Measurements from ENCODE around the gene ADGRG6.
A peak's percentile ranks its signal among the peaks of the same experiment; 100 is the strongest.

ADGRG6 gene

GRCh38 chr6:142301651-142302391 lies at the start of gene ADGRG6:
Gene ADGRG6, plus strand, starts transcription at chr6:142302007. Its CDS starts 323 bp downstream, at chr6:142302330.
- Histone ChIP-seq H3K36me3 (ENCODE audit: control insufficient read depth in 2 of 2, insufficient read depth in 2 of 2, low read length in 2 of 2) (no peaks in the 10 kb centered on the region), H3K9ac (ENCODE audit: low read depth in 1 of 2, low read length in 2 of 2) (peak within 1 kb of the TSS; percentile 47 to 72), H3K9me3 (ENCODE audit: control insufficient read depth in 2 of 2, low read length in 2 of 2) (no peaks in the 10 kb centered on the region), H3K27ac (ENCODE audit: low read depth in 2 of 2, low read length in 2 of 2) (peak within 1 kb of the TSS; percentile 35 to 59), H3K27me3 (ENCODE audit: control insufficient read depth in 2 of 2, insufficient read depth in 2 of 2, low read length in 2 of 2) (peaks cover 0 to 3% of the 10 kb centered on the region in 2 donors), H3K4me1 (ENCODE audit: control insufficient read depth in 2 of 2, insufficient read depth in 2 of 2, low read length in 2 of 2) (peaks cover 0 to 9% of the 10 kb centered on the region in 2 donors), H3K4me3 (ENCODE audit: low read length in 2 of 2) (peak within 1 kb of the TSS; percentile 71 to 83)

GRCh38 chr6:142254513-142254912 lies 47.3 kb upstream of the ADGRG6 start:
- H3K27ac ChIP-seq (ENCODE audit: low read depth in 2 of 2, low read length in 2 of 2): no peak overlapping the region
- no peak overlapping the region for H3K9ac ChIP-seq (ENCODE audit: low read depth in 1 of 2, low read length in 2 of 2)
- no peaks in the 10 kb centered on the region for H3K36me3 ChIP-seq (ENCODE audit: control insufficient read depth in 2 of 2, insufficient read depth in 2 of 2, low read length in 2 of 2)
- no peaks in the 10 kb centered on the region for H3K9me3 ChIP-seq (ENCODE audit: control insufficient read depth in 2 of 2, low read length in 2 of 2)
- H3K4me1 ChIP-seq (ENCODE audit: control insufficient read depth in 2 of 2, insufficient read depth in 2 of 2, low read length in 2 of 2): no peaks in the 10 kb centered on the region
- H3K4me3 ChIP-seq (ENCODE audit: low read length in 2 of 2): no peak overlapping the region
- H3K27me3 ChIP-seq (ENCODE audit: control insufficient read depth in 2 of 2, insufficient read depth in 2 of 2, low read length in 2 of 2): no peaks in the 10 kb centered on the region

GRCh38 chr6:142255785-142256184 lies 46.0 kb upstream of the ADGRG6 start:
- Histone ChIP-seq H3K4me3 (ENCODE audit: low read length in 2 of 2) (no peak overlapping the region), H3K27ac (ENCODE audit: low read depth in 2 of 2, low read length in 2 of 2) (no peak overlapping the region), H3K4me1 (ENCODE audit: control insufficient read depth in 2 of 2, insufficient read depth in 2 of 2, low read length in 2 of 2) (no peaks in the 10 kb centered on the region), H3K36me3 (ENCODE audit: control insufficient read depth in 2 of 2, insufficient read depth in 2 of 2, low read length in 2 of 2) (no peaks in the 10 kb centered on the region), H3K27me3 (ENCODE audit: control insufficient read depth in 2 of 2, insufficient read depth in 2 of 2, low read length in 2 of 2) (no peaks in the 10 kb centered on the region), H3K9ac (ENCODE audit: low read depth in 1 of 2, low read length in 2 of 2) (no peak overlapping the region), H3K9me3 (ENCODE audit: control insufficient read depth in 2 of 2, low read length in 2 of 2) (no peaks in the 10 kb centered on the region)

GRCh38 chr6:142258305-142258704 lies 43.5 kb upstream of the ADGRG6 start:
- Histone ChIP-seq H3K4me3 (ENCODE audit: low read length in 2 of 2) (no peak overlapping the region), H3K36me3 (ENCODE audit: control insufficient read depth in 2 of 2, insufficient read depth in 2 of 2, low read length in 2 of 2) (no peaks in the 10 kb centered on the region), H3K9me3 (ENCODE audit: control insufficient read depth in 2 of 2, low read length in 2 of 2) (no peaks in the 10 kb centered on the region), H3K9ac (ENCODE audit: low read depth in 1 of 2, low read length in 2 of 2) (no peak overlapping the region), H3K27ac (ENCODE audit: low read depth in 2 of 2, low read length in 2 of 2) (no peak overlapping the region), H3K4me1 (ENCODE audit: control insufficient read depth in 2 of 2, insufficient read depth in 2 of 2, low read length in 2 of 2) (no peaks in the 10 kb centered on the region), H3K27me3 (ENCODE audit: control insufficient read depth in 2 of 2, insufficient read depth in 2 of 2, low read length in 2 of 2) (no peaks in the 10 kb centered on the region)

GRCh38 chr6:142258757-142259156 lies 43.0 kb upstream of the ADGRG6 start:
- H3K27ac ChIP-seq (ENCODE audit: low read depth in 2 of 2, low read length in 2 of 2): no peak overlapping the region
- H3K9ac ChIP-seq (ENCODE audit: low read depth in 1 of 2, low read length in 2 of 2): no peak overlapping the region

GRCh38 chr6:142260748-142261147 lies 41.1 kb upstream of the ADGRG6 start:
- no peaks in the 10 kb centered on the region for H3K36me3 ChIP-seq (ENCODE audit: control insufficient read depth in 2 of 2, insufficient read depth in 2 of 2, low read length in 2 of 2)
- H3K4me3 ChIP-seq (ENCODE audit: low read length in 2 of 2): no peak overlapping the region
- H3K9me3 ChIP-seq (ENCODE audit: control insufficient read depth in 2 of 2, low read length in 2 of 2): no peaks in the 10 kb centered on the region
- no peak overlapping the region for H3K27ac ChIP-seq (ENCODE audit: low read depth in 2 of 2, low read length in 2 of 2)
- no peak overlapping the region for H3K9ac ChIP-seq (ENCODE audit: low read depth in 1 of 2, low read length in 2 of 2)
- no peaks in the 10 kb centered on the region for H3K4me1 ChIP-seq (ENCODE audit: control insufficient read depth in 2 of 2, insufficient read depth in 2 of 2, low read length in 2 of 2)
- no peaks in the 10 kb centered on the region for H3K27me3 ChIP-seq (ENCODE audit: control insufficient read depth in 2 of 2, insufficient read depth in 2 of 2, low read length in 2 of 2)

More at GRCh38 chr6:142258757-142259156, 43.0 kb upstream of the ADGRG6 start:
- Histone ChIP-seq H3K27me3 (ENCODE audit: control insufficient read depth in 2 of 2, insufficient read depth in 2 of 2, low read length in 2 of 2) (no peaks in the 10 kb centered on the region), H3K4me3 (ENCODE audit: low read length in 2 of 2) (no peak overlapping the region), H3K9me3 (ENCODE audit: control insufficient read depth in 2 of 2, low read length in 2 of 2) (no peaks in the 10 kb centered on the region), H3K4me1 (ENCODE audit: control insufficient read depth in 2 of 2, insufficient read depth in 2 of 2, low read length in 2 of 2) (no peaks in the 10 kb centered on the region), H3K36me3 (ENCODE audit: control insufficient read depth in 2 of 2, insufficient read depth in 2 of 2, low read length in 2 of 2) (no peaks in the 10 kb centered on the region)

- no peaks in the 10 kb centered on the region for H3K4me1 ChIP-seq (ENCODE audit: control insufficient read depth in 2 of 2, insufficient read depth in 2 of 2, low read length in 2 of 2)
- no peak overlapping the region for H3K9ac ChIP-seq (ENCODE audit: low read depth in 1 of 2, low read length in 2 of 2)
- no peaks in the 10 kb centered on the region for H3K27me3 ChIP-seq (ENCODE audit: control insufficient read depth in 2 of 2, insufficient read depth in 2 of 2, low read length in 2 of 2)
- H3K4me3 ChIP-seq (ENCODE audit: low read length in 2 of 2): no peak overlapping the region
- H3K27ac ChIP-seq (ENCODE audit: low read depth in 2 of 2, low read length in 2 of 2): no peak overlapping the region
- no peaks in the 10 kb centered on the region for H3K9me3 ChIP-seq (ENCODE audit: control insufficient read depth in 2 of 2, low read length in 2 of 2)
- H3K36me3 ChIP-seq (ENCODE audit: control insufficient read depth in 2 of 2, insufficient read depth in 2 of 2, low read length in 2 of 2): no peaks in the 10 kb centered on the region
Observed at GRCh38 chr6:142262231-142262630, 39.6 kb upstream of the ADGRG6 start.

GRCh38 chr6:142265476-142265875 lies 36.3 kb upstream of the ADGRG6 start:
- Histone ChIP-seq H3K9ac (ENCODE audit: low read depth in 1 of 2, low read length in 2 of 2) (no peak overlapping the region), H3K4me1 (ENCODE audit: control insufficient read depth in 2 of 2, insufficient read depth in 2 of 2, low read length in 2 of 2) (no peaks in the 10 kb centered on the region), H3K27ac (ENCODE audit: low read depth in 2 of 2, low read length in 2 of 2) (no peak overlapping the region), H3K36me3 (ENCODE audit: control insufficient read depth in 2 of 2, insufficient read depth in 2 of 2, low read length in 2 of 2) (no peaks in the 10 kb centered on the region), H3K4me3 (ENCODE audit: low read length in 2 of 2) (no peak overlapping the region), H3K9me3 (ENCODE audit: control insufficient read depth in 2 of 2, low read length in 2 of 2) (no peaks in the 10 kb centered on the region), H3K27me3 (ENCODE audit: control insufficient read depth in 2 of 2, insufficient read depth in 2 of 2, low read length in 2 of 2) (no peaks in the 10 kb centered on the region)

- no peaks in the 10 kb centered on the region for H3K27me3 ChIP-seq (ENCODE audit: control insufficient read depth in 2 of 2, insufficient read depth in 2 of 2, low read length in 2 of 2)
- no peak overlapping the region for H3K27ac ChIP-seq (ENCODE audit: low read depth in 2 of 2, low read length in 2 of 2)
- H3K4me1 ChIP-seq (ENCODE audit: control insufficient read depth in 2 of 2, insufficient read depth in 2 of 2, low read length in 2 of 2): no peaks in the 10 kb centered on the region
- H3K36me3 ChIP-seq (ENCODE audit: control insufficient read depth in 2 of 2, insufficient read depth in 2 of 2, low read length in 2 of 2): no peaks in the 10 kb centered on the region
- H3K9ac ChIP-seq (ENCODE audit: low read depth in 1 of 2, low read length in 2 of 2): no peak overlapping the region
- H3K4me3 ChIP-seq (ENCODE audit: low read length in 2 of 2): no peak overlapping the region
- H3K9me3 ChIP-seq (ENCODE audit: control insufficient read depth in 2 of 2, low read length in 2 of 2): no peaks in the 10 kb centered on the region
Observed at GRCh38 chr6:142266060-142266459, 35.7 kb upstream of the ADGRG6 start.

- Histone ChIP-seq H3K36me3 (ENCODE audit: control insufficient read depth in 2 of 2, insufficient read depth in 2 of 2, low read length in 2 of 2) (no peaks in the 10 kb centered on the region), H3K27ac (ENCODE audit: low read depth in 2 of 2, low read length in 2 of 2) (no peak overlapping the region), H3K9me3 (ENCODE audit: control insufficient read depth in 2 of 2, low read length in 2 of 2) (no peaks in the 10 kb centered on the region), H3K4me1 (ENCODE audit: control insufficient read depth in 2 of 2, insufficient read depth in 2 of 2, low read length in 2 of 2) (no peaks in the 10 kb centered on the region), H3K27me3 (ENCODE audit: control insufficient read depth in 2 of 2, insufficient read depth in 2 of 2, low read length in 2 of 2) (no peaks in the 10 kb centered on the region), H3K9ac (ENCODE audit: low read depth in 1 of 2, low read length in 2 of 2) (no peak overlapping the region), H3K4me3 (ENCODE audit: low read length in 2 of 2) (no peak overlapping the region)
Observed at GRCh38 chr6:142271476-142271875, 30.3 kb upstream of the ADGRG6 start.

Measured in mucosa of rectum (tissue), 2 donors.